ENCODE data around the gene EXOSC5. TPM values are rescaled to one million over a fixed set of nuclear protein-coding genes. Genes with fewer than 3 reads are reported as not detected.

The EXOSC5 gene
- total and polyA plus RNA-seq, 2 of the 13 experiments (the other 11 are each of a cell fraction or from before 2014, with no cell fraction given), result 24.1 to 26.5 TPM

- TF ChIP-seq USF2 (IDR thresholded peaks at IDR 0.05; ENCODE audit: low read depth, low read length) (peak; percentile 77), USF2 (CRISPR knock-in tag; IDR thresholded peaks at IDR 0.05; ENCODE audit: borderline replicate concordance) (peak; percentile 86; the same call in 1 of the 2 replicates), SMAD1 (CRISPR knock-in tag; IDR thresholded peaks at IDR 0.05; ENCODE audit: borderline replicate concordance, low read depth) (no peak), ZNF780A (CRISPR knock-in tag; IDR thresholded peaks at IDR 0.05) (no peak), IRF2 (CRISPR knock-in tag; IDR thresholded peaks at IDR 0.05) (no peak; the same call in none of the 2 replicates), ZC3H4 (CRISPR knock-in tag; IDR thresholded peaks at IDR 0.05; ENCODE audit: borderline replicate concordance) (no peak), ZNF20 (CRISPR knock-in tag; IDR thresholded peaks at IDR 0.05) (no peak), ZBTB20 (CRISPR knock-in tag; IDR thresholded peaks at IDR 0.05; ENCODE audit: borderline replicate concordance, low read depth) (no peak), TIGD3 (CRISPR knock-in tag; IDR thresholded peaks at IDR 0.05; ENCODE audit: borderline replicate concordance) (0 out of 2 replicates have a peak, but pooled peaks have one; percentile 2), PAF1 (CRISPR knock-in tag; IDR thresholded peaks at IDR 0.05) (no peak), ZNF33A (CRISPR knock-in tag; IDR thresholded peaks at IDR 0.05; ENCODE audit: borderline replicate concordance) (no peak), ZNF557 (CRISPR knock-in tag; IDR thresholded peaks at IDR 0.05) (no peak), PTBP1 (IDR thresholded peaks at IDR 0.05; ENCODE audit: low read depth, low read length, poor library complexity, severe bottlenecking) (no peak), KLF11 (CRISPR knock-in tag; IDR thresholded peaks at IDR 0.05) (no peak), TFE3 (CRISPR knock-in tag; IDR thresholded peaks at IDR 0.05) (peak; percentile 84), SRSF1 (optimal IDR thresholded peaks at IDR 0.05; ENCODE audit: low read depth, low read length) (no peak), TOPORS (CRISPR knock-in tag; IDR thresholded peaks at IDR 0.05) (no peak), ZNF225 (CRISPR knock-in tag; IDR thresholded peaks at IDR 0.05) (0 out of 2 replicates have a peak, but pooled peaks have one; percentile 47), ZNF790 (CRISPR knock-in tag; IDR thresholded peaks at IDR 0.05; ENCODE audit: borderline replicate concordance) (peak; percentile 10; the same call in 1 of the 2 replicates), SP4 (CRISPR knock-in tag; IDR thresholded peaks at IDR 0.05) (peak; percentile 67; the same call in 1 of the 2 replicates), GTF2F1 (IDR thresholded peaks at IDR 0.05; ENCODE audit: low read length) (no peak), ZSCAN12 (CRISPR knock-in tag; IDR thresholded peaks at IDR 0.05) (no peak), HMGA1 (CRISPR knock-in tag; conservative IDR thresholded peaks at IDR 0.05) (no peak), ZNF3 (CRISPR knock-in tag; IDR thresholded peaks at IDR 0.05) (no peak)
- TF ChIP-seq, protein P1, sequence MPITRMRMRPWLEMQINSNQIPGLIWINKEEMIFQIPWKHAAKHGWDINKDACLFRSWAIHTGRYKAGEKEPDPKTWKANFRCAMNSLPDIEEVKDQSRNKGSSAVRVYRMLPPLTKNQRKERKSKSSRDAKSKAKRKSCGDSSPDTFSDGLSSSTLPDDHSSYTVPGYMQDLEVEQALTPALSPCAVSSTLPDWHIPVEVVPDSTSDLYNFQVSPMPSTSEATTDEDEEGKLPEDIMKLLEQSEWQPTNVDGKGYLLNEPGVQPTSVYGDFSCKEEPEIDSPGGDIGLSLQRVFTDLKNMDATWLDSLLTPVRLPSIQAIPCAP (CRISPR knock-in tag; IDR thresholded peaks at IDR 0.05; ENCODE audit: low read depth), result no peak
These were observed at the start of gene EXOSC5, which contains the start of gene BCKDHA (continued) for GRCh38 chr19:41397086-41398049.
